B cell (primary cell): ENCODE measurements around the gene RDH14. TPM values are rescaled to one million over a fixed set of nuclear protein-coding genes. Genes with fewer than 3 reads are reported as not detected.
A peak's percentile ranks its signal among the peaks of the same experiment; 100 is the strongest.

ENCODE experiments used
- ATAC-seq: fragments of 200-7000 bp; cut with Tn5 transposase; one replicate; pipeline ENCODE4 v1.10.0; 2021; ENCODE audit warnings: low read depth, mild to moderate bottlenecking, moderate number of reproducible peaks, moderate library complexity
- CTCF ChIA-PET: fragments of 350-600 bp; sonication (Branson Sonifier 250); formaldehyde crosslinking; loops from one replicate; lab custom pipeline; 2021; ENCODE audit warnings: antibody characterized with exemption, inconsistent platforms; lab: Charles Lee
- POLR2A ChIA-PET: fragments of 350-600 bp; sonication (Branson Sonifier 250); formaldehyde crosslinking; loops from one replicate; lab custom pipeline; 2021; ENCODE audit warnings: antibody characterized with exemption; lab: Charles Lee
- DNase-seq: peaks from one replicate; pipeline ENCODE4 v3.0.0; 2013
- H2AFZ ChIP-seq: 2 replicates; pipeline ENCODE4 v1.6.1; 2012; ENCODE audit warnings: mild to moderate bottlenecking, low read depth, low read length; ENCODE audit not compliant: insufficient read depth, poor library complexity, severe bottlenecking
- H3K27ac ChIP-seq, 2 donors: 1 replicate in 1 of 2; 2 replicates in 1 of 2; pipeline ENCODE4 v1.5.1; 2012 to 2013; ENCODE audit warnings: low read length in 2 of 2, mild to moderate bottlenecking in 2 of 2, moderate library complexity in 1 of 2
- H3K27me3 ChIP-seq, 4 experiments: fragments of 200-600 bp in 1 of 4; sonication (generic) in 1 of 4; replicated peaks in 1 of 4; 1 replicate in 2 of 4; 2 replicates in 2 of 4; pipeline versions ENCODE4 v1.6.1 to v1.7.0; 2013 to 2016; ENCODE audit warnings: low read length in 3 of 4, mild to moderate bottlenecking in 2 of 4, mixed read lengths in 1 of 4, moderate library complexity in 1 of 4; ENCODE audit not compliant: insufficient read depth in 4 of 4, control insufficient read depth in 3 of 4; ENCODE audit errors: control extremely low read depth in 1 of 4
- H3K36me3 ChIP-seq, 2 experiments: replicated peaks in 1 of 2; 1 replicate in 1 of 2; 2 replicates in 1 of 2; pipeline versions ENCODE4 v1.6.1 to v1.7.1; 2013; ENCODE audit warnings: low read length in 1 of 2; ENCODE audit not compliant: insufficient read depth in 2 of 2, control insufficient read depth in 1 of 2; ENCODE audit errors: control extremely low read depth in 1 of 2, extremely low read depth in 1 of 2
- H3K4me1 ChIP-seq, 2 donors: fragments of 200-600 bp in 1 of 2; sonication (generic) in 1 of 2; 1 replicate in 1 of 2; 2 replicates in 1 of 2; pipeline versions ENCODE4 v1.5.1 to v1.6.1; 2013 to 2017; ENCODE audit warnings: low read length in 2 of 2; ENCODE audit not compliant: control insufficient read depth in 2 of 2, insufficient read depth in 2 of 2
- H3K4me2 ChIP-seq: replicated peaks from 2 replicates; pipeline ENCODE3; 2012; ENCODE audit warnings: mild to moderate bottlenecking, low read depth, low read length; ENCODE audit not compliant: poor library complexity, severe bottlenecking
- H3K4me3 ChIP-seq, 5 experiments: fragments of 200-600 bp in 1 of 5; sonication (generic) in 1 of 5; 1 replicate in 3 of 5; 2 replicates in 2 of 5; pipeline versions ENCODE4 v1.5.1 to v1.7.0; 2011 to 2016; ENCODE audit warnings: low read length in 4 of 5, mild to moderate bottlenecking in 4 of 5, low read depth in 2 of 5, control low read depth in 1 of 5, moderate library complexity in 1 of 5; ENCODE audit not compliant: insufficient read depth in 1 of 5; ENCODE audit errors: control extremely low read depth in 1 of 5, extremely low read depth in 1 of 5
- H3K79me2 ChIP-seq: fragments of 200-600 bp; sonication (generic); one replicate; pipeline ENCODE4 v1.6.0; 2016; ENCODE audit warnings: low read length; ENCODE audit not compliant: control insufficient read depth, insufficient read depth
- H3K9ac ChIP-seq: fragments of 200-600 bp; sonication (generic); 2 replicates; pipeline ENCODE4 v1.6.1; 2017; ENCODE audit warnings: mild to moderate bottlenecking, low read length, moderate library complexity
- H3K9me3 ChIP-seq, 3 donors: one replicate each; pipeline versions ENCODE4 v1.6.1 to v1.7.1; 2013; ENCODE audit warnings: low read length in 2 of 3; ENCODE audit not compliant: control insufficient read depth in 2 of 3, insufficient read depth in 1 of 3; ENCODE audit errors: control extremely low read depth in 1 of 3
- H4K20me1 ChIP-seq: 2 replicates; pipeline ENCODE4 v1.6.0; 2012; ENCODE audit warnings: mild to moderate bottlenecking, low read length; ENCODE audit not compliant: insufficient read depth, control insufficient read depth, poor library complexity, severe bottlenecking
- H3K27ac Mint-ChIP-seq: one replicate; pipeline ENCODE4 v1.8.0; 2021; ENCODE audit warnings: mixed read lengths
- H3K27me3 Mint-ChIP-seq: one replicate; pipeline ENCODE4 v1.8.0; 2021; ENCODE audit warnings: mixed read lengths
- H3K4me1 Mint-ChIP-seq: one replicate; pipeline ENCODE4 v1.8.0; 2021; ENCODE audit warnings: mixed read lengths
- H3K4me3 Mint-ChIP-seq: one replicate; pipeline ENCODE4 v1.8.0; 2021; ENCODE audit warnings: mixed read lengths
- H3K9me3 Mint-ChIP-seq: one replicate; pipeline ENCODE4 v1.8.0; 2022; ENCODE audit warnings: mixed read lengths; ENCODE audit not compliant: insufficient read depth
- EZH2 ChIP-seq: IDR thresholded peaks from 2 replicates; pipeline ENCODE4 v1.6.1; 2012; ENCODE audit warnings: borderline replicate concordance, low read depth, mild to moderate bottlenecking, moderate library complexity, low read length; ENCODE audit not compliant: insufficient read depth, poor library complexity, severe bottlenecking
- WGBS: methylation state at CpG from one replicate; pipeline ENCODE4 v1.1.5; 2013; ENCODE audit warnings: missing lambda C conversion rate; ENCODE audit not compliant: insufficient coverage; 5-methylcytosine and 5-hydroxymethylcytosine counted together
- intact Hi-C: fragments of 100-400 bp; cut with micrococcal nuclease; formaldehyde crosslinking; loops from one replicate; pipeline ENCODE4 v1.10.0; 2022
- polyA plus RNA-seq: library from polyadenylated mRNA; depleted of rRNA; stranded (reverse); fragments of >200 nt; gene quantifications from 2 replicates; pipeline ENCODE4 v1.2.3, GENCODE V29; 2012
- total RNA-seq, 2 donors: library from RNA; stranded (reverse); fragments of 120-200 nt in 1 of 2; gene quantifications; 1 replicate in 1 of 2; 2 replicates in 1 of 2; pipeline versions ENCODE4 v1.2.3 to v1.2.4, GENCODE V29; 2013 to 2022
- TF ChIP-seq, protein P1 (sequence below): fragments of 200-600 bp; IDR thresholded peaks from one replicate; pipeline ENCODE4 v1.8.0; 2022; ENCODE audit warnings: antibody characterized with exemption, mild to moderate bottlenecking

The RDH14 gene
- total and polyA plus RNA-seq, 2 donors (not counting 1 experiment from before 2014, with no cell fraction given): 9.6 to 18.5 TPM

DNA sequence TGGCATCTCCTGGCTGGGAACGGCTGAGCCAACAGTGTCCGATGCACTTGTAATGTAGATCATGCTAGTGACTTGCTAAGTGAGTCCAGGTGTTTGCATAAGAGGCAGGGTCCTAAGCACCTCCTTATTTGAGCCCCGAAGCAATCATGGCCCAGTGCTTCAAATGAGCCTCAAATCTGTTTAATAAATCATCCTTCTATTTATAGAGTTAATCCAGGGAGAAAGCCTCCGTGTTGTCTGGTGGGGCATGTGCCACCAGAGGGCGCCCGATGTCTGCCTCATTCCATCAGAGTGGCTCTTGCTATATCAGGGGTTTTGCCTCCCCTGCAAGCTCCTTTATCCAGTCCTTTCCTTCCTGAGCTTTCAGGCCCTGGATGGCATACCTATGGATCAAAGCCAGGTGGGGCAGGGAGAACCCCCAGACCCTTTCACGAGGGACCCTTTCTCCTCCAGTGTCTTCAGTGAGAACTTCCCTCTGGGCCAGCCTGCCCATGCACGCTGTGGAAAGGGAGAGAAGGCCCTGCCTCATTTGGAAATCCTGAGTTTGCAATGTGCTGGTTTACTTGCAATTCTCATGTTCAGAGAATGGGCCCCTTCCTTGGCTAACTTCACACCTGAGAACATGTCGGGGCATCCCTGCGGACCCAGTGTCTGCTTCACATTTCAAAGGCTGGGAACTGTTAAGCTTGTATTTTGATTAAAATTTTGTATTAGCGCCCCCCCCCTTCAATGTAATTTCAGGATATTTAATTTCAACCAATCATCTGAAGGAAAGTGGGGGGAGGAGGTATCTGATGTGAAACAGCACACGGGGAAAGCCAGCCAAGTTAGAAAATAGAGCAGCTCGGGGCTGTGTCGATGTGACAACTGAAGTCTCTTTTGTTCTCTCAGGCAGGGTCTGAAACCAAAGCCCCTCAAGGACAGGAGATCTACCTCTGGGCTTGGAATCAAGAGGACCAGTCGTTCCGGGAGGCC lies 39.7 kb downstream of the RDH14 start:
- intact Hi-C loops: loop anchor here (5.0 kb wide), 1 partner anchor 232 kb away; no protein-coding TSS in a partner anchor
- H2AFZ ChIP-seq: no peak overlapping the region
- H3K9me3 Mint-ChIP-seq: no peaks in the 10 kb centered on the region
- H3K4me1 ChIP-seq: no peaks in the 10 kb centered on the region
- H3K9me3 ChIP-seq: no peaks in the 10 kb centered on the region
- H4K20me1 ChIP-seq: no peaks in the 10 kb centered on the region
- ChIA-PET CTCF (interaction anchor here (0.5 to 6.5 kb wide), 31 partner anchors 8 to 1558 kb away, joined by 3 to 103 read pairs (median 4); partner anchors contain the start of gene RDH14), POLR2A (interaction anchor here (0.6 kb wide), 1 partner anchor 1343 kb away, joined by 7 read pairs; no protein-coding TSS in a partner anchor)
- H3K27ac Mint-ChIP-seq: no peak overlapping the region
- DNase-seq (peak; percentile 71), ATAC-seq (peak; percentile 53)
- no peak overlapping the region for H3K4me3 Mint-ChIP-seq
- no peak overlapping the region for H3K9ac ChIP-seq
- TF ChIP-seq, protein P1, sequence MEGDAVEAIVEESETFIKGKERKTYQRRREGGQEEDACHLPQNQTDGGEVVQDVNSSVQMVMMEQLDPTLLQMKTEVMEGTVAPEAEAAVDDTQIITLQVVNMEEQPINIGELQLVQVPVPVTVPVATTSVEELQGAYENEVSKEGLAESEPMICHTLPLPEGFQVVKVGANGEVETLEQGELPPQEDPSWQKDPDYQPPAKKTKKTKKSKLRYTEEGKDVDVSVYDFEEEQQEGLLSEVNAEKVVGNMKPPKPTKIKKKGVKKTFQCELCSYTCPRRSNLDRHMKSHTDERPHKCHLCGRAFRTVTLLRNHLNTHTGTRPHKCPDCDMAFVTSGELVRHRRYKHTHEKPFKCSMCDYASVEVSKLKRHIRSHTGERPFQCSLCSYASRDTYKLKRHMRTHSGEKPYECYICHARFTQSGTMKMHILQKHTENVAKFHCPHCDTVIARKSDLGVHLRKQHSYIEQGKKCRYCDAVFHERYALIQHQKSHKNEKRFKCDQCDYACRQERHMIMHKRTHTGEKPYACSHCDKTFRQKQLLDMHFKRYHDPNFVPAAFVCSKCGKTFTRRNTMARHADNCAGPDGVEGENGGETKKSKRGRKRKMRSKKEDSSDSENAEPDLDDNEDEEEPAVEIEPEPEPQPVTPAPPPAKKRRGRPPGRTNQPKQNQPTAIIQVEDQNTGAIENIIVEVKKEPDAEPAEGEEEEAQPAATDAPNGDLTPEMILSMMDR: peak; percentile 82
- TF ChIP-seq EZH2: no peak
- WGBS: 58% methylated on average over 11 of the region's 16 CpGs
- H3K27ac ChIP-seq: no peak overlapping the region
- no peaks in the 10 kb centered on the region for H3K36me3 ChIP-seq
- peaks cover 22% of the 10 kb centered on the region for H3K27me3 Mint-ChIP-seq
- no peak overlapping the region for H3K4me2 ChIP-seq
- no peaks in the 10 kb centered on the region for H3K79me2 ChIP-seq
- H3K4me3 ChIP-seq: no peak overlapping the region
- peaks cover 0 to 13% (median 2%) of the 10 kb centered on the region in 4 experiments for H3K27me3 ChIP-seq
- H3K4me1 Mint-ChIP-seq: no peaks in the 10 kb centered on the region
